Measurements from ENCODE around the gene BLM. TPM values are rescaled to one million over a fixed set of nuclear protein-coding genes. Genes with fewer than 3 reads are reported as not detected.

Gene BLM
- total RNA-seq, 1 experiment from 2014 or later: 31.8 TPM

DNA sequence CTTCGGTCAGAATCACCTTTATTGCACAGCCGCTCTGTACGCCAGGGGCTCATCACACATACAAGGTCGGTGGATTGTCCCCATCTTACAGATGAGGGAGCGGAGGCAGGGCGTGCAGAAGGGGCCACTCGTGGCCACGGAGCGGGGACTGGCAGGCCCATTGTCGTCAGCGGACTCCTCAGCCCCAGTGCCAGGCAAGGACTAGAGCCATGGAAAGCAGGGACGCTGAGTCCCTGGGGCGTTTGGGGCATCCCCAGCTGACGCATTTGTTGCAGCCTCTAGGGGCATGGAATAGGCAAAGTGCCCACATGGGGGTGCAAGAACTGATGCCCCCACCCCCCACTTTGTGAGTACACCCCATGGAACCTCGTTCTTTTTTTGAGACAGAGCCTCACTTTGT is 121.4 kb downstream of the BLM start:
- no TSS peak for BruUV-seq (replicated peaks)
- intact Hi-C loops (cut with micrococcal nuclease; ENCODE audit: unreplicated experiment): no loop called here
- Mint-ChIP-seq H3K9me3 (ENCODE audit: low read depth, unreplicated experiment) (no peaks in the 10 kb centered on the region), H3K27ac (ENCODE audit: unreplicated experiment) (no peak overlapping the region), H3K36me3 (ENCODE audit: insufficient read depth, unreplicated experiment) (no peaks in the 10 kb centered on the region), H3K4me1 (ENCODE audit: low read depth, unreplicated experiment) (no peaks in the 10 kb centered on the region), H3K4me3 (ENCODE audit: low read depth, unreplicated experiment) (no peak overlapping the region), H3K27me3 (ENCODE audit: unreplicated experiment) (peaks cover 15% of the 10 kb centered on the region)
- TF ChIP-seq CTCF (IDR thresholded peaks at IDR 0.05; ENCODE audit: unreplicated experiment): no peak
- DNase-seq: no peak
- CTCF ChIA-PET: interaction anchor here (1.1 kb wide), 1 partner anchor 15 kb away, joined by 3 read pairs; no protein-coding TSS in a partner anchor

GRCh38 chr15:90839187-90840071 is 122.3 kb downstream of the BLM start:
- H3K27ac Mint-ChIP-seq (ENCODE audit: unreplicated experiment): no peak overlapping the region
- H3K4me3 Mint-ChIP-seq (ENCODE audit: low read depth, unreplicated experiment): no peak overlapping the region
- no peaks in the 10 kb centered on the region for H3K36me3 Mint-ChIP-seq (ENCODE audit: insufficient read depth, unreplicated experiment)
- intact Hi-C loops (cut with micrococcal nuclease; ENCODE audit: unreplicated experiment): no loop called here
- no peak for TF ChIP-seq CTCF (IDR thresholded peaks at IDR 0.05; ENCODE audit: unreplicated experiment)
- CTCF ChIA-PET: interaction anchor here (0.5 to 1.1 kb wide), 6 partner anchors 12 to 1769 kb away, joined by 3 to 5 read pairs (median 3); no protein-coding TSS in a partner anchor
- BruUV-seq (replicated peaks): no TSS peak
- H3K4me1 Mint-ChIP-seq (ENCODE audit: low read depth, unreplicated experiment): no peaks in the 10 kb centered on the region
- H3K27me3 Mint-ChIP-seq (ENCODE audit: unreplicated experiment): peaks cover 24% of the 10 kb centered on the region
- no peaks in the 10 kb centered on the region for H3K9me3 Mint-ChIP-seq (ENCODE audit: low read depth, unreplicated experiment)
- peak; percentile 29 for DNase-seq

DNA sequence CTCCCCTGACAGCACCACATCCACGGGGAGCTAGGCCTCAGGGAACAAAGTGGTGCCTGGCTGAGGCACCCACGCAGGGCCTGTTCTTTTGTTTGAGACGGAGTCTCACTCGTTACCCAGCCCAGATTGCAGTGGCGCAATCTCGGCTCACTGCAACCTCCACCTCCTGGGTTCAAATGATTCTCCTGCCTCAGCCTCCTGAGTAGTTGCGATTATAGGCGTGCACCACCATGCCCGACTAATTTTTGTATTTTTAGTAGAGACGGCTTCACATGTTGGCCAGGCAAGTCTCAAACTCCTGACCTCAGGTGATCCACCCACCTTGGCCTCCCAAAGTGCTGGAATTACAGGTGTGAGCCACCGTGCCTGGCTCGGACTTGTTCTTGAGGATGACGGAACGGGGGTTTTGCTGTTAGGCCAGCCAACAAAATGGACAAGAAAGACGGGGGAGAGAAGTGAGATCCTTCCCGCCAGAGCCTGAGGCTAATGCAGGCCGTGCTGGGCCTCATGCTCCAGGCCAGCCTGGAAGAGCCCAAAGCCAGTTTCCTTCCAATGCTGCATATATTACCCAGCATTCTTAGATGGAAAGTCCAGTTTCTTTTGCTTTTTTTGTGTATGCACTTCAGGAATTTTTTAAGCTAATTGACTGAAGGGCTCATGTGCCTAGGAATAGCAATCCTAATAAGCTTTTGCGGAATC is 123.2 kb downstream of the BLM start:
- TF ChIP-seq CTCF (IDR thresholded peaks at IDR 0.05; ENCODE audit: unreplicated experiment): no peak
- Mint-ChIP-seq H3K4me3 (ENCODE audit: low read depth, unreplicated experiment) (no peak overlapping the region), H3K9me3 (ENCODE audit: low read depth, unreplicated experiment) (no peaks in the 10 kb centered on the region), H3K4me1 (ENCODE audit: low read depth, unreplicated experiment) (no peaks in the 10 kb centered on the region), H3K27me3 (ENCODE audit: unreplicated experiment) (peaks cover 27% of the 10 kb centered on the region), H3K27ac (ENCODE audit: unreplicated experiment) (no peak overlapping the region), H3K36me3 (ENCODE audit: insufficient read depth, unreplicated experiment) (no peaks in the 10 kb centered on the region)
- BruUV-seq (replicated peaks): no TSS peak
- CTCF ChIA-PET: interaction anchor here (0.5 kb wide), 1 partner anchor 18 kb away, joined by 3 read pairs; no protein-coding TSS in a partner anchor
- intact Hi-C loops (cut with micrococcal nuclease; ENCODE audit: unreplicated experiment): no loop called here
- no peak for DNase-seq

DNA sequence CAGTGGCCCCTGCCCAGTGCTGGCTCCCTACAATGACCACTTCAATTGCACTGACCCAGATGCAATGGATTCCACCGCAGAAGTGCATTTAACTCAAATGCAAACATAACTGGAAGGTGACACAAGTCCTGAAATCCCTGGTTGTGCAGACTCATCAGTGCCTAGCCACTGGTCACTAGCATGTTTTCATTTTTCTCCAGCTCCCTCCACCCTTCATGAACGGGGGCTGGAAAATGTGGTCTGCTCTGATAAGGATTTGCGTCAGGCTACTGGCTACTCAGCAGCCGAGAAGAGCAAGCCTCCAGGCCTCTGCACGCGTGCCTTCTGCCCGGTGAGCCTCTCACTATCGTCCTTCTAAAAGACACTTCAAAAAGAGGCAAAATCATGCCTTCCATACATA is 123.8 kb downstream of the BLM start:
- CTCF ChIA-PET: no interaction called here

More for the DNA sequence above, 123.8 kb downstream of the BLM start:
- TF ChIP-seq CTCF (IDR thresholded peaks at IDR 0.05; ENCODE audit: unreplicated experiment): no peak
- BruUV-seq (replicated peaks): no TSS peak
- H3K27me3 Mint-ChIP-seq (ENCODE audit: unreplicated experiment): peaks cover 27% of the 10 kb centered on the region
- H3K36me3 Mint-ChIP-seq (ENCODE audit: insufficient read depth, unreplicated experiment): no peaks in the 10 kb centered on the region
- intact Hi-C loops (cut with micrococcal nuclease; ENCODE audit: unreplicated experiment): no loop called here
- DNase-seq: no peak
- H3K4me1 Mint-ChIP-seq (ENCODE audit: low read depth, unreplicated experiment): no peaks in the 10 kb centered on the region
- H3K9me3 Mint-ChIP-seq (ENCODE audit: low read depth, unreplicated experiment): no peaks in the 10 kb centered on the region
- H3K4me3 Mint-ChIP-seq (ENCODE audit: low read depth, unreplicated experiment): no peak overlapping the region
- no peak overlapping the region for H3K27ac Mint-ChIP-seq (ENCODE audit: unreplicated experiment)

Measured in Calu3 (cell line).